K562 (cell line): ENCODE data around the gene SALL3. TPM values are rescaled to one million over a fixed set of nuclear protein-coding genes. Genes with fewer than 3 reads are reported as not detected.

Experiments
- BDP1 ChIP-seq: IDR thresholded peaks from 3 replicates; pipeline ENCODE4 v1.6.1; 2011; ENCODE audit not compliant: insufficient read length, insufficient read depth
- CREM ChIP-seq: IDR thresholded peaks from 2 replicates; pipeline ENCODE4 v1.6.1; 2014; ENCODE audit warnings: antibody characterized with exemption, low read depth
- E2F3 ChIP-seq: fragments of 250-450 bp; sonication (Bioruptor Pico); IDR thresholded peaks from 2 replicates; pipeline ENCODE4 v1.4.0; 2020; ENCODE audit warnings: mild to moderate bottlenecking
- FOXJ2 ChIP-seq: fragments of 200-800 bp; sonication (Bioruptor generic); IDR thresholded peaks from 2 replicates; pipeline ENCODE4 v1.6.1; 2016; ENCODE audit warnings: missing genetic modification characterization, missing compliant biosample characterization
- IRF9 ChIP-seq: fragments of 450-650 bp; IDR thresholded peaks from 2 replicates; pipeline ENCODE4 v1.6.1; 2016; ENCODE audit warnings: missing biosample characterization, missing genetic modification characterization
- KDM1A ChIP-seq, 2 experiments: fragments of 450-650 bp; IDR thresholded peaks; 2 replicates each; pipeline ENCODE4 v1.6.1; 2016; ENCODE audit warnings: mild to moderate bottlenecking in 2 of 2
- MYNN ChIP-seq, 2 experiments: sonication (generic); formaldehyde crosslinking in 1 of 2; IDR thresholded peaks; 2 replicates each; pipeline versions ENCODE4 v1.5.0 to v1.6.1; 2016 to 2020; ENCODE audit warnings: antibody characterized with exemption in 1 of 2, missing genetic modification reagents in 1 of 2
- PHF20 ChIP-seq: fragments of 450-650 bp; IDR thresholded peaks from 2 replicates; pipeline ENCODE4 v1.6.1; 2018; ENCODE audit not compliant: partially characterized antibody
- polyA plus RNA-seq, 8 experiments: library from polyadenylated mRNA; depleted of rRNA in 4 of 8; stranded (reverse) in 5 of 8; unstranded in 3 of 8; fragments of >200 nt; fragmentation: Nextera tagmentation in 2 of 8; fragmentation: Illumina TruSeq in 1 of 8; extraction: Ambion mirVana in 2 of 8; extraction: Trizol in 1 of 8; gene quantifications; 2 replicates each; pipeline versions ENCODE4 v1.2.1 to v1.2.3, GENCODE V29; 2011 to 2014; ENCODE audit warnings: inconsistent platforms in 1 of 8, missing spikeins in 1 of 8
- total RNA-seq, 7 experiments: library from RNA; depleted of rRNA in 6 of 7; stranded (reverse); fragments of >200 nt in 6 of 7; fragmentation: Illumina TruSeq in 2 of 7; extraction: Trizol in 2 of 7; gene quantifications; 2 replicates each; pipeline versions ENCODE4 v1.2.1 to v1.2.3, GENCODE V29; 2011 to 2021; ENCODE audit warnings: low replicate concordance in 1 of 7
- TF ChIP-seq, protein P1 (sequence below), 2 experiments: IDR thresholded peaks; 2 replicates each; pipeline ENCODE4 v1.6.1; 2011; ENCODE audit warnings: borderline replicate concordance in 1 of 2, control low read depth in 1 of 2, low read depth in 1 of 2, low read length in 1 of 2, mild to moderate bottlenecking in 1 of 2, mixed read lengths in 1 of 2, moderate library complexity in 1 of 2; ENCODE audit not compliant: insufficient read depth in 1 of 2, insufficient read length in 1 of 2, poor library complexity in 1 of 2, severe bottlenecking in 1 of 2; ENCODE audit errors: extremely low read depth in 1 of 2
- TF ChIP-seq, protein P2 (sequence below): fragments of 450-650 bp; IDR thresholded peaks from 2 replicates; pipeline ENCODE4 v1.6.1; 2018; ENCODE audit warnings: mild to moderate bottlenecking, low read depth; ENCODE audit not compliant: partially characterized antibody

Gene SALL3
- total and polyA plus RNA-seq, 9 of the 15 experiments (the other 6 are each of a cell fraction or from before 2014, with no cell fraction given) = not detected

GRCh38 chr18:78993014-78993926 is 13.7 kb downstream of the SALL3 start (continued):
- no peak for TF ChIP-seq IRF9
- TF ChIP-seq, protein P1, sequence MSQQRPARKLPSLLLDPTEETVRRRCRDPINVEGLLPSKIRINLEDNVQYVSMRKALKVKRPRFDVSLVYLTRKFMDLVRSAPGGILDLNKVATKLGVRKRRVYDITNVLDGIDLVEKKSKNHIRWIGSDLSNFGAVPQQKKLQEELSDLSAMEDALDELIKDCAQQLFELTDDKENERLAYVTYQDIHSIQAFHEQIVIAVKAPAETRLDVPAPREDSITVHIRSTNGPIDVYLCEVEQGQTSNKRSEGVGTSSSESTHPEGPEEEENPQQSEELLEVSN (IDR thresholded peaks at IDR 0.05; ENCODE audit: borderline replicate concordance in 1 of 2, extremely low read depth in 1 of 2, insufficient read depth in 1 of 2, insufficient read length in 1 of 2, low read depth in 1 of 2, low read length in 1 of 2, poor library complexity in 1 of 2, severe bottlenecking in 1 of 2) = no peak
- no peak for TF ChIP-seq E2F3 (CRISPR knock-in tag)
- TF ChIP-seq CREM = no peak
- no peak for TF ChIP-seq PHF20
- no peak for TF ChIP-seq FOXJ2 (tag)
- TF ChIP-seq, protein P2, sequence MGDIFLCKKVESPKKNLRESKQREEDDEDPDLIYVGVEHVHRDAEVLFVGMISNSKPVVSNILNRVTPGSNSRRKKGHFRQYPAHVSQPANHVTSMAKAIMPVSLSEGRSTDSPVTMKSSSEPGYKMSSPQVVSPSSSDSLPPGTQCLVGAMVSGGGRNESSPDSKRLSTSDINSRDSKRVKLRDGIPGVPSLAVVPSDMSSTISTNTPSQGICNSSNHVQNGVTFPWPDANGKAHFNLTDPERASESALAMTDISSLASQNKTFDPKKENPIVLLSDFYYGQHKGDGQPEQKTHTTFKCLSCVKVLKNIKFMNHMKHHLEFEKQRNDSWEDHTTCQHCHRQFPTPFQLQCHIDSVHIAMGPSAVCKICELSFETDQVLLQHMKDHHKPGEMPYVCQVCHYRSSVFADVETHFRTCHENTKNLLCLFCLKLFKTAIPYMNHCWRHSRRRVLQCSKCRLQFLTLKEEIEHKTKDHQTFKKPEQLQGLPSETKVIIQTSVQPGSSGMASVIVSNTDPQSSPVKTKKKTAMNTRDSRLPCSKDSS = no peak
- no peak for TF ChIP-seq KDM1A (IDR thresholded peaks at IDR 0.05)
- no peak for TF ChIP-seq BDP1
- TF ChIP-seq MYNN (IDR thresholded peaks at IDR 0.05) = no peak
- no peak for TF ChIP-seq MYNN (CRISPR knock-in tag; IDR thresholded peaks at IDR 0.05)
